Measurements from ENCODE around the gene AP4S1.

DNA sequence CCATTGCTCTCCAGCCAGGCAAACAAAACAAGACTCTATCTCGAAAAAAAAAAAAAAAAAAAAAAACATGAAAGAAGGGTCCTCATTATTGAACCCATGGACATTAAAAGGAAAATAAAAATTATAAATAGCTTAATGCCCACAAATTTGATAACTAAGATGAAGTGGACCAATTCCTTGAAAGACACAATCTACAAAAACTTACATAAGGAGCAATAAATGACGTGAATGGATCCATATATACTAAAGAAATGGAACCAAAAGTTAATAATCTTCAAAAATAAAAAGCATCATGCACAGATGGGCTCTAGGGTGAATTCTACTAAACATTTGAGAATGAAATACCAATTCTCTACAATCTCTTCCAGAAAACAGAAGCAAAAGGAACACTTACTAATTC, 47.7 kb upstream of the AP4S1 start:
- TF ChIP-seq, protein P1, sequence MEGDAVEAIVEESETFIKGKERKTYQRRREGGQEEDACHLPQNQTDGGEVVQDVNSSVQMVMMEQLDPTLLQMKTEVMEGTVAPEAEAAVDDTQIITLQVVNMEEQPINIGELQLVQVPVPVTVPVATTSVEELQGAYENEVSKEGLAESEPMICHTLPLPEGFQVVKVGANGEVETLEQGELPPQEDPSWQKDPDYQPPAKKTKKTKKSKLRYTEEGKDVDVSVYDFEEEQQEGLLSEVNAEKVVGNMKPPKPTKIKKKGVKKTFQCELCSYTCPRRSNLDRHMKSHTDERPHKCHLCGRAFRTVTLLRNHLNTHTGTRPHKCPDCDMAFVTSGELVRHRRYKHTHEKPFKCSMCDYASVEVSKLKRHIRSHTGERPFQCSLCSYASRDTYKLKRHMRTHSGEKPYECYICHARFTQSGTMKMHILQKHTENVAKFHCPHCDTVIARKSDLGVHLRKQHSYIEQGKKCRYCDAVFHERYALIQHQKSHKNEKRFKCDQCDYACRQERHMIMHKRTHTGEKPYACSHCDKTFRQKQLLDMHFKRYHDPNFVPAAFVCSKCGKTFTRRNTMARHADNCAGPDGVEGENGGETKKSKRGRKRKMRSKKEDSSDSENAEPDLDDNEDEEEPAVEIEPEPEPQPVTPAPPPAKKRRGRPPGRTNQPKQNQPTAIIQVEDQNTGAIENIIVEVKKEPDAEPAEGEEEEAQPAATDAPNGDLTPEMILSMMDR (IDR thresholded peaks at IDR 0.05), result no peak
- no peak for TF ChIP-seq POLR2A (IDR thresholded peaks at IDR 0.05)
- TF ChIP-seq EP300 (IDR thresholded peaks at IDR 0.05), result no peak
